ENCODE results near the gene DIP2B.

GRCh38 chr12:50647479-50647878 lies 142.7 kb downstream of the DIP2B start:
- TF ChIP-seq CTCF (conservative IDR thresholded peaks at IDR 0.05; ENCODE audit: low read length) (no peak), EZH2phosphoT487 (IDR thresholded peaks at IDR 0.05; ENCODE audit: borderline replicate concordance, low read depth, low read length) (no peak)
